Ovary (tissue), 3 donors: ENCODE measurements around the gene IQCF2.

Source experiments
- CTCF ChIP-seq, 3 donors: fragments of 450-650 bp in 2 of 3; fragments of 200-600 bp in 1 of 3; IDR thresholded peaks; one replicate each; pipeline versions ENCODE4 v1.5.1 to v1.8.0; 2016 to 2022; ENCODE audit warnings: antibody characterized with exemption in 3 of 3, mild to moderate bottlenecking in 1 of 3
- EP300 ChIP-seq: sonication (generic); formaldehyde crosslinking; IDR thresholded peaks from one replicate; pipeline ENCODE4 v1.6.1; 2017; ENCODE audit warnings: antibody characterized with exemption
- POLR2A ChIP-seq: fragments of 450-650 bp; IDR thresholded peaks from one replicate; pipeline ENCODE4 v1.6.1; 2017; ENCODE audit warnings: antibody characterized with exemption, mild to moderate bottlenecking, moderate library complexity
- donor health status: DM: no; HTN: no; CAD: no.

GRCh38 chr3:51814034-51814433, 47.4 kb upstream of the IQCF2 start:
- no peak for TF ChIP-seq CTCF (IDR thresholded peaks at IDR 0.05)
- TF ChIP-seq POLR2A, result no peak
- TF ChIP-seq EP300, result no peak
